Prostate gland (tissue), 2 donors: Measurements from ENCODE around the gene APOBEC2. TPM values are rescaled to one million over a fixed set of nuclear protein-coding genes. Genes with fewer than 3 reads are reported as not detected.

Experiments
- DNase-seq: peaks from one replicate; pipeline ENCODE4 v3.0.0-alpha.2; 2019; ENCODE audit warnings: low spot score
- H3K27ac ChIP-seq, 2 donors: fragments of 200-600 bp; sonication (generic); 2 replicates each; pipeline ENCODE4 v1.5.1; 2017 to 2019
- H3K27me3 ChIP-seq: fragments of 200-600 bp; sonication (generic); replicated peaks from 2 replicates; pipeline ENCODE4 v1.5.1; 2019; ENCODE audit not compliant: insufficient read depth
- H3K36me3 ChIP-seq, 2 donors: fragments of 200-600 bp; sonication (generic); 1 replicate in 1 of 2; 2 replicates in 1 of 2; pipeline versions ENCODE4 v1.5.1 to v1.8.1; 2017 to 2019
- H3K4me1 ChIP-seq: fragments of 200-600 bp; sonication (generic); replicated peaks from 2 replicates; pipeline ENCODE4 v1.5.1; 2019
- H3K4me3 ChIP-seq, 2 donors: fragments of 200-600 bp; sonication (generic); 2 replicates each; pipeline ENCODE4 v1.5.1; 2017 to 2019
- H3K9me3 ChIP-seq: fragments of 200-600 bp; sonication (generic); 2 replicates; pipeline ENCODE4 v1.5.1; 2017
- CTCF ChIP-seq, 4 experiments: fragments of 200-600 bp in 2 of 4; fragments of 450-650 bp in 2 of 4; sonication (generic) in 2 of 4; IDR thresholded peaks; 1 replicate in 3 of 4; 2 replicates in 1 of 4; pipeline ENCODE4 v1.5.1; 2016 to 2019; ENCODE audit warnings: antibody characterized with exemption in 4 of 4, mild to moderate bottlenecking in 2 of 4, moderate library complexity in 2 of 4
- POLR2A ChIP-seq: fragments of 450-650 bp; IDR thresholded peaks from one replicate; pipeline ENCODE4 v1.6.1; 2016; ENCODE audit warnings: antibody characterized with exemption, mild to moderate bottlenecking
- POLR2AphosphoS5 ChIP-seq: sonication (generic); formaldehyde crosslinking; IDR thresholded peaks from one replicate; pipeline ENCODE4 v1.6.1; 2017; ENCODE audit warnings: antibody characterized with exemption
- WGBS: methylation state at CpG from one replicate; pipeline ENCODE4 v1.1.5; 2018; 5-methylcytosine and 5-hydroxymethylcytosine counted together
- intact Hi-C: fragments of 100-400 bp; cut with DNase I; formaldehyde crosslinking; loops from one replicate; pipeline ENCODE4 v1.14.2; 2022
- total RNA-seq, 2 donors: library from RNA; depleted of rRNA; stranded (reverse); fragments of >200 nt; gene quantifications; one replicate each; pipeline ENCODE4 v1.1.0, GENCODE V29; 2016

The APOBEC2 gene
- total RNA-seq, 2 donors from 2014 or later = 2.0 TPM; not detected in 1

- intact Hi-C loops = no loop called here
- WGBS = 44% methylated on average over 1 of the region's 1 CpG
- Histone ChIP-seq H3K27ac (peak overlapping the region; percentile 40), H3K9me3 (no peaks in the 10 kb centered on the region), H3K4me1 (no peaks in the 10 kb centered on the region), H3K27me3 (no peaks in the 10 kb centered on the region), H3K4me3 (no peak overlapping the region), H3K36me3 (peaks cover 2 to 20% of the 10 kb centered on the region in 2 donors)
- TF ChIP-seq CTCF (IDR thresholded peaks at IDR 0.05) (no peak), POLR2A (no peak)
- DNase-seq = peak; percentile 27
These were observed 38.1 kb downstream of the APOBEC2 start for GRCh38 chr6:41090841-41091761.

- Histone ChIP-seq H3K9me3 (no peaks in the 10 kb centered on the region), H3K27ac (no peak overlapping the region), H3K4me3 (no peak overlapping the region), H3K36me3 (peaks cover 6 to 20% of the 10 kb centered on the region in 2 donors), H3K27me3 (no peaks in the 10 kb centered on the region), H3K4me1 (no peaks in the 10 kb centered on the region)
- intact Hi-C loops = no loop called here
- DNase-seq = no peak
- TF ChIP-seq POLR2AphosphoS5 (no peak), POLR2A (no peak), CTCF (IDR thresholded peaks at IDR 0.05) (peak in 2 of 4 experiments; percentile 23 to 25)
- WGBS = 87% methylated on average over 4 of the region's 4 CpGs
These were observed 39.6 kb downstream of the APOBEC2 start for GRCh38 chr6:41092421-41093140.

GRCh38 chr6:41093729-41094128 is 40.7 kb downstream of the APOBEC2 start:
- TF ChIP-seq POLR2A = no peak
- TF ChIP-seq CTCF (IDR thresholded peaks at IDR 0.05) = no peak
- TF ChIP-seq POLR2AphosphoS5 = no peak
- Histone ChIP-seq H3K4me3 (no peak overlapping the region), H3K4me1 (no peaks in the 10 kb centered on the region), H3K27ac (no peak overlapping the region), H3K27me3 (no peaks in the 10 kb centered on the region), H3K36me3 (peaks cover 7 to 20% of the 10 kb centered on the region in 2 donors), H3K9me3 (no peaks in the 10 kb centered on the region)
- 91% methylated on average over 6 of the region's 6 CpGs for WGBS
- intact Hi-C loops = no loop called here
- DNase-seq = no peak

GRCh38 chr6:41097467-41098090 is 44.6 kb downstream of the APOBEC2 start:
- WGBS = 74% methylated on average over 5 of the region's 5 CpGs
- Histone ChIP-seq H3K4me3 (no peak overlapping the region), H3K4me1 (no peaks in the 10 kb centered on the region), H3K9me3 (no peaks in the 10 kb centered on the region), H3K36me3 (peaks cover 7 to 20% of the 10 kb centered on the region in 2 donors), H3K27me3 (no peaks in the 10 kb centered on the region), H3K27ac (no peak overlapping the region)
- intact Hi-C loops = loop anchor here (5.0 kb wide), 1 partner anchor 210 kb away; no protein-coding TSS in a partner anchor
- TF ChIP-seq POLR2A = no peak
- TF ChIP-seq CTCF (IDR thresholded peaks at IDR 0.05) = no peak
- TF ChIP-seq POLR2AphosphoS5 = no peak
- no peak for DNase-seq
